ENCODE measurements around the gene ADAD1. TPM values are rescaled to one million over a fixed set of nuclear protein-coding genes. Genes with fewer than 3 reads are reported as not detected.

Gene ADAD1
- total RNA-seq, 6 experiments from 2014 or later = not detected

- ATAC-seq (peak in 2 of 4 donors; percentile 33 to 37), DNase-seq (no peak)
- Histone ChIP-seq H3K4me1 (no peaks in the 10 kb centered on the region), H3K27me3 (no peaks in the 10 kb centered on the region), H3K36me3 (no peaks in the 10 kb centered on the region), H3K27ac (no peak overlapping the region), H3K4me3 (no peak overlapping the region), H3K9me3 (no peaks in the 10 kb centered on the region)
- TF ChIP-seq POLR2A (IDR thresholded peaks at IDR 0.05) (no peak), CTCF (IDR thresholded peaks at IDR 0.05) (no peak)
- intact Hi-C loops (cut with DNase I) = no loop called here
- 14% methylated on average over 2 of the region's 2 CpGs for WGBS (ENCODE audit: insufficient coverage, low coverage, low lambda C conversion rate, missing lambda C conversion rate)
Measured at GRCh38 chr4:122384245-122384644, 5.4 kb downstream of the ADAD1 start.

GRCh38 chr4:122393276-122393675 is 14.5 kb downstream of the ADAD1 start:
- Histone ChIP-seq H3K9me3 (no peaks in the 10 kb centered on the region), H3K36me3 (no peaks in the 10 kb centered on the region), H3K4me3 (no peak overlapping the region), H3K4me1 (no peaks in the 10 kb centered on the region), H3K27me3 (no peaks in the 10 kb centered on the region), H3K27ac (no peak overlapping the region)
- DNase-seq (no peak), ATAC-seq (no peak)
- intact Hi-C loops (cut with DNase I) = no loop called here
- no peak for TF ChIP-seq CTCF (IDR thresholded peaks at IDR 0.05)
- TF ChIP-seq POLR2A (IDR thresholded peaks at IDR 0.05) = no peak
- WGBS (ENCODE audit: insufficient coverage, low coverage, low lambda C conversion rate, missing lambda C conversion rate) = 30% methylated on average over 1 of the region's 1 CpG

- no peak for ATAC-seq
- no peaks in the 10 kb centered on the region for H3K4me1 ChIP-seq
- H3K36me3 ChIP-seq = no peaks in the 10 kb centered on the region
- H3K9me3 ChIP-seq = no peaks in the 10 kb centered on the region
- no CpG with 5 or more reads among the region's 3 CpGs for WGBS (ENCODE audit: insufficient coverage, low coverage, low lambda C conversion rate, missing lambda C conversion rate)
- no peak overlapping the region for H3K4me3 ChIP-seq
- H3K27me3 ChIP-seq = no peaks in the 10 kb centered on the region
- no peak overlapping the region for H3K27ac ChIP-seq
- DNase-seq = no peak
- TF ChIP-seq POLR2A (IDR thresholded peaks at IDR 0.05) (no peak), CTCF (IDR thresholded peaks at IDR 0.05) (no peak)
- intact Hi-C loops (cut with DNase I) = no loop called here
Measured at GRCh38 chr4:122403861-122404260, 25.1 kb downstream of the ADAD1 start.

GRCh38 chr4:122412547-122412946 is 33.7 kb downstream of the ADAD1 start:
- DNase-seq = no peak
- no peaks in the 10 kb centered on the region for H3K4me1 ChIP-seq
- no peak for ATAC-seq
- TF ChIP-seq POLR2A (IDR thresholded peaks at IDR 0.05) (no peak), CTCF (IDR thresholded peaks at IDR 0.05) (no peak)
- 26% methylated on average over 3 of the region's 3 CpGs for WGBS (ENCODE audit: insufficient coverage, low coverage, low lambda C conversion rate, missing lambda C conversion rate)
- H3K27ac ChIP-seq = no peak overlapping the region
- intact Hi-C loops (cut with DNase I) = no loop called here
- no peaks in the 10 kb centered on the region for H3K36me3 ChIP-seq
- no peak overlapping the region for H3K4me3 ChIP-seq
- H3K9me3 ChIP-seq = no peaks in the 10 kb centered on the region
- H3K27me3 ChIP-seq = no peaks in the 10 kb centered on the region

GRCh38 chr4:122423246-122423645 is 44.4 kb downstream of the ADAD1 start:
- H3K27me3 ChIP-seq = no peaks in the 10 kb centered on the region
- H3K9me3 ChIP-seq = no peaks in the 10 kb centered on the region
- intact Hi-C loops (cut with DNase I) = no loop called here
- ATAC-seq (no peak), DNase-seq (no peak)
- H3K27ac ChIP-seq = no peak overlapping the region
- no peaks in the 10 kb centered on the region for H3K36me3 ChIP-seq
- TF ChIP-seq CTCF (IDR thresholded peaks at IDR 0.05) = no peak
- H3K4me1 ChIP-seq = no peaks in the 10 kb centered on the region
- no peak overlapping the region for H3K4me3 ChIP-seq
